GM19455 (cell line): ENCODE results near the gene RBM26.
"Not testable (repeated sequence)": the region's sequence is repeated elsewhere in the genome, so short reads cannot be mapped to it uniquely, and the experiment has no call there.

Experiments
- ATAC-seq: cut with Tn5 transposase; IDR thresholded peaks from one replicate; pipeline ENCODE4 v1.9.1; 2021; ENCODE audit not compliant: unreplicated experiment

Gene RBM26

GRCh38 chr13:79389026-79389425, 17.0 kb downstream of the RBM26 start:
- no peak for ATAC-seq

DNA sequence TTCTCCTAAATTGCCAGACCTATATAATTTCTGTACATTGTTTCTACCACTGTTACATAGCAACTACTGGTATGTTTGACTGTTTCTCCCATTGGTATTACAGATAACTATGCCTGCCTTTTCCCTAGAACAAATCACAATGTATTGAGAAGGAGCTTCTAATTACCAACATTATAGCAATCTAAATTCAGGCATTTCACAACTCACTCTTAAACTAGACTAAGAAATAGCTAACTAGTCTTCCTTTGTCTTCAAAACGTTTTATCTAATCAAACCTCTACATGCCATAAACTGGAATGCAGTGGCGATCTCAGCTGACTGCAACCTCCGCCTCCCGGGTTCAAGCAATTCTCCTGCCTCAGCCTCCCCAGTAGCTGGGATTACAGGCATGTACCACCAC, 18.2 kb downstream of the RBM26 start:
- ATAC-seq, result no peak

- peak; percentile 18 for ATAC-seq
Observed at GRCh38 chr13:79386125-79386826, 19.8 kb downstream of the RBM26 start.

DNA sequence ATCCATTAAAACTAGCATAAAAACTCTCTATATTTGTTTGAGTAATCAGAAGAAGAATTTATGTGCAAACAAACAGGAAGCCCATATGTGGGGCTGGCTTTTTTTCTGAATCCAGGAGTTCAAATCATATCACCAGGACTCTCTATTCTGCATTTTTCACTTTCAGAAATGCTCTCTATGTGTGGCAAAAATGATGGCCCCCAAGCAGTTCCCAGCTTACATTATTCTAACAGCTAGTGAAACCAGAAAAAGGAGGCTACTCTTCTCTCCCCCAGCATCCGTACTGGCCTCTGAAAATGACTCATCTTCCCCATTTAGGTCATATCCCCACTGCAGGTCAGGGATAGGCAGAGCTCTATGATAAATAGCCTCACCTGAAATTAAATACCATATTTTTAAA, 20.4 kb downstream of the RBM26 start:
- peak; percentile 93 for ATAC-seq

DNA sequence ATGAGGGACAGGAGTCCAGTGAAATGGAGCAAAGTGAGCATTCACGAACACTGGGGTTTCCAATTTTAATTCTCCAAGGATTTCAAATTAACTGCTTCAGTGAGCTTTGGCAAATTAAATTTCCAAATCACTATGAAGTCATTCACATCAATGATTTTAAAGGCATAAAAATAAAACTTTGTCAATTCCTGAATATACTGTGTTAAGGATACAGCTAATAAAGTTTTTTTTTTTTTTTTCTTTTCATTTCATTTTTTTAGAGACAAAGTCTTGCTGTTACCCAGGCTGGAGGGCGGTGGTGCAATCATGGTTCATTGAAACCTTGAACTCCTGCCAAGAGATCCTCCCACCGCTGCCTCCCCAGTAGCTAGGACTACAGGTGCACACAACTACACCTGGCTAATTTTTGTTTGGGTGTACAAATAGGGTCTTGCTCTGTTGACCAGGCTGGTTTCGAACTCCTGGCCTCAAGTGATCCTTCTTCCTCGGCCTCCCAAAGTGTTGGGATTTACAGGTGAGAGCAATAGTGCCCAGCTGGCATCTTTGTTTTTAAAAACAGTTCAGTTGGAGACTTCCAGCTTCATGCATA, 21.9 kb downstream of the RBM26 start:
- ATAC-seq, result no peak

- ATAC-seq, result peak; percentile 47
Observed at GRCh38 chr13:79382545-79383275, 23.3 kb downstream of the RBM26 start.

GRCh38 chr13:79380997-79381396, 25.1 kb downstream of the RBM26 start:
- ATAC-seq, result no peak

DNA sequence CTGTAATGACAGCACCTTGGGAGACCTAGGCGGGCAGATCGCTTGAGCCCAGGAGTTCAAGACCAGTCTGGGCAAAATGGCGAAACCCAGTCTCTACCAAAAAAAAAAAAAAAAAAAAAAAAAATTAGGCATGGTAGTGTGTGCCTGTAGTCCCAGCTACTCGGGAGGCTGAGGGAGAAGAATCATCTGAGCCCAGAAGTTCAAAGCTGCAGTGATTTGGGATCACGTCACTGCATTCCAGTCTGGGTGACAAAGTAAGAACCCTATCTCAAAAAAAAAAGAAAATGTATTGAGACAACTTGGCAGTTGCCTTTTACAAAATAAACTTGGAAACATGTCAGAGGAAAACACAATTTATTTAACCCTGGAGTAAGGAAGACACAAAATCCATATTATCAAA, 26.8 kb downstream of the RBM26 start:
- no peak for ATAC-seq

DNA sequence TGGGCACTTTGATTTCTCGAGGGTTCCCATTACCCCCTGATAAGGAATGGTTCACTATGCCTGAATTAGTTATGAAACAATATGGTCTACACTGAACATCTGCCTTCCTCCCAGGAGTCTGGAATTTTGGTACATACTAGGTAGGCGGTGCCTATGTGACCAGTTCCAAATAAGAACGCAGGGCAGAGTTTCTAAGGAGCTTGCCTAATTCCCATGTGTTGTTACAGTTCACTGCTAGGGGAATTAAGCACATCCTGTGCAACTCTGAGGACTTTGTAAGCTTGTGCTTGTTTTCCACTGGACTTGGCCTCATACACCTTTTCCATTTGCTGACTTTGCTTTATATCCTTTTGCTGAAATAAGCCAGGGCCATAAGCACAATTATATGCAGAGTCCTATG, 29.2 kb downstream of the RBM26 start:
- ATAC-seq, result no peak

GRCh38 chr13:79374578-79374977, 31.5 kb downstream of the RBM26 start:
- ATAC-seq, result no peak

DNA sequence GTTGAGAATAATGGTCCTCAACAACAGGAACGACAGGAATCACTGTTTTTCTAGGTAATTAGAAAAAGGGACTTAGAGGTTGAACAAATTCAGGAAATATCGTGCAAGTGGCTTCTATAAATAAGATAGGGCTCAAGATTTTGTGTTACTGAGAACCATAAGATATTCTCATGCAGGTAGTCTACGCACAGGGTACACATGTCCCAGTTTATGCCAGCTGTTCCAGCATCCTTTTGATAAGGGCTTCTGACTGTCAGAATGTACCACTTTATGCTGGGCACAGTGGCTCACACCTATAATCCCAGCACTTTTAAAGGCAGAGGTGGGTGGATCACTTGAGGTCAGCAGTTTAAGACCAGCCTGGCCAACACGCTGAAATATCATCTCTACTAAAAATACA, 32.1 kb downstream of the RBM26 start:
- ATAC-seq, result no peak

- ATAC-seq, result no peak
Observed at GRCh38 chr13:79369226-79369625, 36.8 kb downstream of the RBM26 start.

DNA sequence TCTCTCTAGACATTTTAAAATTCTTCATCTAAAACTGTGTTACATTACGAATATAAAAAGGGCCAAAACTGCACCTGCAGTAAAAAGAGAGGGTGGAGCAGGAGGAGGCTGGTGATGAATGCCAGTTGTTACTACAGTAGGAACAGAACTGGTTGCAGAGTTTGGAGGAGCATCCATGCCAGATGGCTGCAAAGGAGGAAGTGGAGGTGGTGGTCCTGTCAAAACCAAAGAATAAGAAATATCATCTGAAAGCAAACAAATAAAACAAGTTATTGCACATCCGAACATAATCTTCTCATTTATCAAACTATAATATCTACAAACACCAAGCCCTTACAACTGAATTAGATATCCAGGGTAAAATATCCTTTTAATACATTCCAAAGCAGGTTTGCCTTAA, 40.1 kb downstream of the RBM26 start:
- no peak for ATAC-seq

GRCh38 chr13:79361299-79361698, 44.8 kb downstream of the RBM26 start:
- ATAC-seq, result no peak

GRCh38 chr13:79360095-79360494, 46.0 kb downstream of the RBM26 start:
- no peak for ATAC-seq

- no peak for ATAC-seq
Observed at GRCh38 chr13:79359064-79359463, 47.0 kb downstream of the RBM26 start.

GRCh38 chr13:79354285-79354684, 51.8 kb downstream of the RBM26 start:
- ATAC-seq, result no peak

GRCh38 chr13:79353693-79354092, 52.4 kb downstream of the RBM26 start:
- no peak for ATAC-seq

DNA sequence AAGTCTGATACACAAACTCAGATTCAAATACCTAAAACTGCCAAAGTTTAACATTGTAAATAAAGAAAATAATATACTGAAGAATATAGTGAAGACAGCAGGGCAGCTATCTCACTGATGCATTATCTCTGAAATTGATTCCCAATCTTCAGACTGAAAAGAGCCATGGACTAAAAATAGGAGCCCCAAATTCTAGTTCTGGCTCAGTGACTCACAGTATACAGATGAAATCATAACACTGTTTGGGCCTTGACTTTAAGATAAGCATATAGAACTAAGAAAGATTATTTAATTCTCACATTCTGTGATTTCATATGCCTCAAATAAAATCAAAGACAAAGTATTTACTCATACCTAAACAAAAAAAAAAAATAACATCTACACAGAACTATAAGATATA, 53.9 kb downstream of the RBM26 start:
- ATAC-seq, result no peak

DNA sequence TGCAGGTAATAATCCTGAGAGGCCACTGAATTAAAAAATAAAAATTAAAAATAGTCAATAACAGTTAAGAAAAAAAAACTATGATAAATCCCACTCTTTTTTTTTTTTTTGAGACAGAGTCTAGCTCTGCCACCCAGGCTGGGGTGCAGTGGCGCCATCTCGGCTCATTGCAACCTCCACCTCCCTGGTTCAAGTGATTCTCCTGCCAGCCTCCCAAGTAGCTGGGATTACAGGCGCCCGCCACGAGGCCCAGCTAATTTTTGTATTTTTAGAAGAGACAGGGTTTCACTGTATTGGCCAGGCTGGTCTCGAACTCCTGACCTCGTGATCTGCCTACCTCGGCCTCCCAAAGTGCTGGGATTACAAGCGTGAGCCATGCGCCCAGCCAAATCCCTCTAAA, 56.4 kb downstream of the RBM26 start:
- ATAC-seq, result not testable (repeated sequence)

DNA sequence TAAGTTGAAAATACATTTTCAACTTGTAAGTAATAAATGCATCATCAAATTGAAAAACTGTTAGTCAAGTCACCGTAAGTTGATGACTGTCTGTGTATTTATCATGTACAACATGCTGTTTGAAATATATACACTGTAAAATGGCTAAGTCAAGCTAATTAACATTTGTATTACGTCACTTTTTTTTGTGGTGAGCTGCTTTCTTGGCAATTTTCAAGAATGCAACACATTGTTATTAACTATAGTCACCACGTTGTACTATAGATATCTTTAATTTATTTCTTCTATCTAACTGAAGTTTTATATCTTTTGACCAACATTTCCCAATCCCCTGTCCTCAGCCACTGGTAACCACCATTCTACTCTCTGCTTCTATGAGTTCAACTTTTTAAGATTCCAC, 57.0 kb downstream of the RBM26 start:
- ATAC-seq, result no peak

GRCh38 chr13:79346300-79346914, 59.6 kb downstream of the RBM26 start:
- no peak for ATAC-seq
